NCI-H2196 (cell line): ENCODE results near the gene RARA.

ENCODE experiments used
- DNase-seq: peaks from one replicate; lab custom pipeline; 2025; ENCODE audit not compliant: unreplicated experiment; lab: John Stamatoyannopoulos, UW

RARA gene

GRCh38 chr17:40344421-40345160 is 35.6 kb downstream of the RARA start:
- no peak for DNase-seq

- peak; percentile 6 for DNase-seq
Observed at GRCh38 chr17:40345161-40345993, 36.4 kb downstream of the RARA start.

- no peak for DNase-seq
Observed at GRCh38 chr17:40345994-40346764, 37.2 kb downstream of the RARA start.

- DNase-seq: no peak
Observed at GRCh38 chr17:40346765-40347158, 37.8 kb downstream of the RARA start.

- no peak for DNase-seq
Observed at GRCh38 chr17:40347319-40348135, 38.5 kb downstream of the RARA start.

GRCh38 chr17:40348136-40348504 is 39.1 kb downstream of the RARA start:
- no peak for DNase-seq

GRCh38 chr17:40348562-40349476 is 39.8 kb downstream of the RARA start:
- DNase-seq: peak; percentile 58

- DNase-seq: no peak
Observed at GRCh38 chr17:40349477-40349894, 40.5 kb downstream of the RARA start.

- DNase-seq: no peak
Observed at GRCh38 chr17:40349895-40350688, 41.1 kb downstream of the RARA start.

- DNase-seq: no peak
Observed at GRCh38 chr17:40350689-40351358, 41.8 kb downstream of the RARA start.

- DNase-seq: peak; percentile 17
Observed at GRCh38 chr17:40351359-40352236, 42.6 kb downstream of the RARA start.

GRCh38 chr17:40352237-40352778 is 43.3 kb downstream of the RARA start:
- no peak for DNase-seq

GRCh38 chr17:40352779-40353394 is 43.9 kb downstream of the RARA start:
- no peak for DNase-seq

GRCh38 chr17:40354221-40355122 is 45.5 kb downstream of the RARA start:
- DNase-seq: no peak

GRCh38 chr17:40355123-40355803 is 46.3 kb downstream of the RARA start:
- peak; percentile 40 for DNase-seq
